ENCODE data around the gene PTPN23.
"Not testable (repeated sequence)": the region's sequence is repeated elsewhere in the genome, so short reads cannot be mapped to it uniquely, and the experiment has no call there.

PTPN23 gene

DNA sequence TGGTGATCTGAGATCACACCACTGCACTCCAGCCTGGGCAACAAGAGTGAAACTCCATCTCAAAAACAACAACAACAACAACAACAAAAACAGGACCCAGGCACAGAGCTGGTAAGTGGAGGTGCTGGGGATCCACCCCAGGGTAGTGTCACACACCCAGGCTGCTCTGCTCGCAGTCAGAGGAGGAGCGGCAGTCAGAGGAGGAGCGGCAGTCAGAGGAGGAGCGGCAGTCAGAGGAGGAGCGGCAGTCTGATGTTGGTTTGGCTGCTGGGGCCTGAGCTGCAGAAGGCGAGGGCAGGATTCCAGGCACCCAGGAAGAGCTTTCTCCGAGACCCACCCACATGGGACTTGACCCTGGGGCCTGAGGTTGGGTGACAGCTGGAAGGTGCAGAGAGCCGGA is 10.8 kb upstream of the PTPN23 start:
- DNase-seq (ENCODE audit: low read depth in 2 of 2), result not testable (repeated sequence)

- no peak for DNase-seq (ENCODE audit: low read depth in 2 of 2)
Observed at GRCh38 chr3:47370887-47371697, 9.7 kb upstream of the PTPN23 start.

- no peak for DNase-seq (ENCODE audit: low read depth in 2 of 2)
Observed at GRCh38 chr3:47374587-47374986, 6.2 kb upstream of the PTPN23 start.

GRCh38 chr3:47376393-47376792 is 4.4 kb upstream of the PTPN23 start:
- DNase-seq (ENCODE audit: low read depth in 2 of 2), result no peak

DNA sequence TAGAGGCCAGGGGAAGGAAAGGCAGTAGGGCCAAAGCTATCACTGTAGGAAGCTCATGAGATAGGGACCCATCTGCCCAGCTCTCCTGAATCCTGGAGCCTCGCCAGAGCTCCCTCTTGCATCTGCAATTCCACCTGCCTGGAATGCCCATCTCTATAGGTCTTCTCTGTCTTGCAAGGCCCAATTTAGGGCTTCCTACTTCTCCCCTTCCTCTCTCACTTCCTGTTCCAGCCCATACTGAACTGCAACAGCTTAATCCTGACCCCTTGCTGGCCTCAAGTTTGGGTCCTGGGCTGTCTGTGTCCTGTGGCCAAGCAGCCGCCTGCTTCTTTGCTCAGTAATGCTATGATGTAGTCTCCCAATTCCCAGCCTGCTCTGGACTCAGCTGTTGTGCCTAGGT is 3.6 kb upstream of the PTPN23 start:
- DNase-seq (ENCODE audit: low read depth in 2 of 2), result no peak

DNA sequence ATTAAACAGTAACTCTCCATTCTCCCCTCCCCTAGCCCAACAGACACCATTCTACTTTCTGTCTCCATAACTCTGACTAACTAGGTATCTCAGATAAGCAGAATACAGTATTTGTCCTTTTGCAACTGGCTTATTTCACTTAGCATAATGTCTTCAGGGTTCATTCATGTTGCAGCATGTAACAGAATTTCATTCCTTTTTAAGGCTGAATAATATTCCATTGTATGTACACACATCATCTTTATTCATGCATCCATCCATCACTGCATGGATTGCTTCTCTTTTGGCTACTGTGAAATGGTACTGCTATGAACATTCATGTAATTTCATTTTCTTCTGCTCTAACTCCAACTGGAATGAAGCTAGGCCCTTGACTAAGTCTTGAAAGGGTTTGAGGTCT is 2.0 kb upstream of the PTPN23 start:
- DNase-seq (ENCODE audit: low read depth in 2 of 2), result no peak

DNA sequence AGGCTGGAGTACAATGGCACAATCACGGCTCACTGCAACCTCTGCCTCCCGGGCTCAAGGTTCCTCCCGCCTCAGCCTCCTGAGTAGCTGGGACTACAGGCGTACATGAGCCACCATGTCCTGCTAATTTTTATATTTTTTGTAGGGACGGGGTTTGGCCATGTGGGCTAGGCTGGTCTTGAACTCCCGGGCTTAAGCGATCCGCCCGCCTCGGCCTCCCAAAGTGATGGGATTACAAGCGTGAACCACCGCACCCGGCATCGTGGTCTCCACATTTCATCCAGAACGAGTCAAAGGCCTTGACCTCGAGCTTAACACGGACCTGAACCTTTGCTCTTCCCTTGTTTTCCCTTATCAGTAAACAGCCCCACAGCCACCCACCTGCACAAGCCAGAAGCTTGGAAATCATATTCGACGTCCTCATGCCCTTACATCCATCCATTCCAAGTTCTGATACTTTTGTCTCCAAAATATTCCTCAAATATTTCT is 1.4 kb upstream of the PTPN23 start:
- no peak for DNase-seq (ENCODE audit: low read depth in 2 of 2)

DNA sequence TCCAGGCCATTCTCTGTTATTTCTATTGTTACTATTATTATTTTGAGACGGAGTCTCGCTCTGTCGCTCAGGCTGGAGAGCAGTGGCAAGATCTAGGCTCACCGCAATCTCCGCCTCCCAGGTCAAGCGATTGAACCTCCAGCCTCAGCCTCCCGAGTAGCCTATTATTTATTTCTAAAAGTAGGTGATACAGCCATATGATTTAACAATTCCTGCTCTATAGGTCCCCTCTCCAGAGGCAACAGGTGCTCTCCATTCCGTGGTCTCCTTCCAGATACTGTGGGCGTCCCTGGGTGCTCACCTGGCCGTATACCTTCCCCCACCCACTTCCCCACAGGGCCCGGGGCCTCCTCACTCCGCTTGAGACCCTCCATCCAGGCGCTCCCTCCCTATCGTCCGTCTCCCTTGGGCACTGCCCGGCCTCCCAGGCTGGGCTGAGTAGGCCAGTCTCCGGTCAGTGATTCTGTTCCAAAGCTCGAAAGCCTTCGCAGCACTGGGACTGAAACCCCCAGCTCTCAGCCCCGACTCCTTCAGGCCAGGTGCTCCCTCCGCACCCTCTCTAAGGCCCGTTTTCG is 708 bp upstream of the PTPN23 start:
- no peak for DNase-seq (ENCODE audit: low read depth in 2 of 2)

GRCh38 chr3:47381317-47382157 is 716 bp downstream of the PTPN23 start:
- peak; percentile 48 to 53 for DNase-seq (ENCODE audit: low read depth in 2 of 2)

GRCh38 chr3:47384425-47384824 is 3.6 kb downstream of the PTPN23 start:
- no peak for DNase-seq (ENCODE audit: low read depth in 2 of 2)

DNA sequence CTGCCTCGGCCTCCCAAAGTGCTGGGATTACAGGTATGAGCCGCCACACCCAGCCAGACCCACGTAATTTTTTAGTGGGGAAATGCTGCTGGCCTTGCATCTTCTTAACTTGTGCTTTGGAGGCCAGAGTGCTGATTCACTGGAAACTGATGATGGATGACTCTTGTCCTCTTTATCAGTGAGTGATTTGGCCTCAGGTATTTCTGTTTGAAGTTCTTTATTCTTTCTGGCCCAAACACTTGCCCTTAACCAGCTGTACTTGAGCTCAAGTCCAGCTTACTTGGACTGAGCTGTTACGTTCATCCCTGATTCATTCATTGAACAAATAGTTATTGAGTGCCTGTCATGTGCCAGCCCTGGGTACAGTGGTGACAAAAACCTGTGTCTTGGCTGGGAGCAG is 4.2 kb downstream of the PTPN23 start:
- no peak for DNase-seq (ENCODE audit: low read depth in 2 of 2)

DNA sequence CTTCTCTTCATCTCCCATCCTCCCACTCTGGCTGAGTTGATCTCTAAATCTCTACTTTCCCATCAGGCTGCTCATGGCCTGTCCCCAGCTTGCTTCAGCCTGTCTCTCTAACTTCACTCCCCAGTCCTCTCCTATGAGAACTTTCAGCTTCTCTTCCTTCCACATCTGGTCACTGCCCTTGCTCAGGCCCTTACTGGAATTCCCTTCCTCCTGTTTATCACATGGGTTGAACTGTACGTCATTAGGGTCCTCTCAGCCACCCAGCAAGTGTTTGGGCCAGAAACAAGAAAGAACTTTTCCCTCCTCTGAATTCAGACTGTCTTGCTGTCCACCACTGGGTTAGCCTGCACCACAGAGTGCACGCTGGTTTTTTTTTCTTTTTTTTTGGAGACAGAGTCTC is 5.0 kb downstream of the PTPN23 start:
- DNase-seq (ENCODE audit: low read depth in 2 of 2), result no peak

DNA sequence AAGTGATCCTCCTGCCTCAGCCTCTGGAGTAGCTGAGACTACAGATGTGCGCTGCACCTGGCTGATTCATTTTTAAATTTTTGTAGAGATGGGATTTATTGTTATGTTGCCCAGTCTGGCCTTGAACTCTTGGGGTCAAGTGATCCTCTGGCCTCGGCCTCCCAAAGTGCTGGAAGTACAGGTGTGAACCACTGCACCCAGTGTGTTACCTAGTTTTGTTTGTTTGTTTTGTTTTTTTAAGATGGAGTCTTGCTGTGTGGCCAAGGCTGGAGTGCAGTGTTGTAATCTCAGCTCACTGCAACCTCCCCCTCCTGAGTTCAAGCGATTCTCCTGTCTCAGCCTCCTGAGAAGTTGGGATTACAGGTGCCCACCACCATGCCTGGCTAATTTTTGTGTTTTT is 12.1 kb downstream of the PTPN23 start:
- DNase-seq (ENCODE audit: low read depth in 2 of 2), result no peak

DNA sequence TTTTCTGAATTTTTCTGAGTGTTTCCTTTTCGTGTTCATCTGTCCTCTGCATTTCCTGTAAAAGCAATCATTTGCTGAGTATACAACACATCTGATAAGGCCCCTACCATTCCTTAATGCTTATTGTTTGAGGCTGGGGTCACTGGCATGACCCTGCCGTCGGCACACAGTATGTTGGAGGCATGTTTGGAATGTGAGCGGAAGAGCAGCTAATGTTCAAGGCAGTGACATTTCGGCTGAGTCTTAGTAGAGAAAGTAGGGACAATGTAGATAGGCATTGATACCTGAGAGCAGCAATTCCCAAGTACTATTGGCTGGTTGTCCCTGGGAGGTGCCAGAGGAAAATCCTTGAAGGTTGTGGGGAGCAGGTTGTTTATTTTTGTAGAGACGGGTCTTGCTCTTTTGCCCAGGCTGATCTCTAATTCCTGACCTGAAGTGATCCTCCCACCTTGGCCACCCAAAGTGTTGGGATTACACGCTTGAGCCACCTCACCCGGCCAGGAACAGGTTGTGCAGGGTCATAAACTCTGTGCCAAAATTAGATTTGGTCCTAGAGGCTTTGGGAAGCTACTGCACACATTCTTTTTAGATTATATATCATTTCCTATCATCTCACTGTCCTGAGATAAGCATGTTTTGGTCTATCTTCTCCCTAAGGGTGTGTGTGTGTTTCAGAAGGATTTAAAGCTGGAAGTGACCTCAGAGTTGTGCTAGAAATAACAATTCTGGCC is 13.5 kb downstream of the PTPN23 start:
- DNase-seq (ENCODE audit: low read depth in 2 of 2), result no peak

DNA sequence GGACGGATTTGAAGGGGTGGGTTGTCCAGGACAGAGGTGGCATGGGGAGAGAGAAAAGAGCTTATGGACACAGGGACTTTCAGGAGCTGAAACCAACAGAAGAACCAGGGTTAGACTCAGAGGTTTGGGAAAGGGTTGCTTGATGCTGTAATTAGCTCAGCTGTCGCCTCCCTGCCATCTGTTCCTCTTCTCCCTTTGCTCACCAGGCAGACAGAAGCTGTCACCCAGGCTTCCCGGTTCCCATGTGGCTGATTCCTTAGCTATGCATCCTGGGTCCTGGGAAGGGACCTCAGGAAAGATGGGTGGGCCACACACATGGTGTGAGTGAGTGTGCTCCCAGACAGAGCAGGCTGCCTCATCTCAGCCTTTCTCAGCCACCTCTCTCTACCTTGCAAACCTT is 14.1 kb downstream of the PTPN23 start:
- DNase-seq (ENCODE audit: low read depth in 2 of 2), result no peak

DNA sequence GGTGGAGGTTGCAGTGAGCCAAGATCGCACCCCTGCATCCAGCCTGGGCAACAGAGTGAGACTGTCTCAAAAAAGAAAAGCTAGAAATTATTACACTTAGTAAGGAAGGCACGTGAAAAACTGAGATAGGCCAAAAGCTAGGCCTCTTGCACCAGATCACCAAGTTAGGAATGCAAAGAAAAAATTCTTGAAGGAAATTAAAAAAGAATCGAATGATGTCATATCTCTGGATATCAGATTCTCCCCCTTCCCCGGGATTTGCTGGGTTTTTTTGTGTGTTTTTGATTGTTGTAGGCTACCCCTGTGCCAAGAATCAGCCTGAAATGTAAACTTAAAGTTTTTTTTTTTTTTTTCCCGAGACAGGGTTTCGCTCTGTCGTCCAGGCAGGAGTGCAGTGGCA is 17.4 kb downstream of the PTPN23 start:
- DNase-seq (ENCODE audit: low read depth in 2 of 2), result no peak

DNA sequence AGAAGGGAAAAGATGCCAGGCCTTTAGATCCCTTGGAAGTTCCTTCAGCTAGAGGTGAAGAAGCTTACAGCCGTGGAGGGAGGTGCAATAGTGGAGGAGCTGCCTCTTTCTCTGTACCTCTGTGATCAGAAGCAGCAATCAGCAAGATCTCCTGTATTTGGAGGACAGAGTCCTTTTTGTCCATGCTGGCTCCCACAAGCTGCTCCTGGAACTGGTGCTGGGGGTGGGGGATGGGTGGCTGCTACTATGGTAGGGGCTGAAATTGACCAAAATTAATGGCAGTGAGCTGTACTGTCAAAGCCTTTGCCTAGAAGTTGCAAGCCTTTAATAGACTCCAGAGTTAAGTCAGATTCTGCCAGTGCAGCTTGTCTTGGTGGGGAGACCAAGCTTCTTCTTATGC is 18.2 kb downstream of the PTPN23 start:
- DNase-seq (ENCODE audit: low read depth in 2 of 2), result no peak

DNA sequence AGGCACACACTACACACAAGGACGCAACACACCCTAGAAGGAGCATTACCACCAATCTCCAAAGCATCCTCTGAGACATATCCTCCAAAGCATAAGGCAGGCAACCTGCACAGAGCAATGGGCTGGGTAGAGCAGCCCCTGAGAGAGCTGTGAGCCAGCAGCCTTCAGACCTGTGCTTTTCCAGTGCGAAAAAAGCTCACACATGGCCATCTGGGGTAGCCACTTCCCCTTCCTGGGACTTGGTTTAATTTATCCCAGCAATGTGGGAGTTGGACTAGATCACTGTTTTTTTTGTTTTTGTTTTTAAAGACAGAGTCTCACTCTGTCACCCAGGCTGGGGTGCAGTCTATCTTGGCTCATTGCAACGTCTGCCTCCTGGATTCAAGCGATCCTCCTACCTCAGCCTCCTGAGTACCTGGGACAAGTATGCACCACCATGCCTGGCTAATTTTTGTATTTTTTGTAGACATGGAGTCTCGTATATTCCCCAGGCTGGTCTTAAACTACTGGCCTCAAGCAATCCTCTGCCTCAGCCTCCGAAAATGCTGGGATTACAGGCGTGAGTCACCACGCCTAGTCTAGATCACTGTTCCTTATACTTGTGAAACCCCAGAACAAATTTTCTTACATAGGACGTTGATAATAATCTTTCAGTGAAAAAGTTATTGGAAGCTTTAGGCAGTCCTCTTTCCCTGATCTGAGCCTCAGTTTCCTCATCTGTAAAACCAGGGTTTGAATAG is 18.9 kb downstream of the PTPN23 start:
- DNase-seq (ENCODE audit: low read depth in 2 of 2), result no peak

- DNase-seq (ENCODE audit: low read depth in 2 of 2), result no peak
Observed at GRCh38 chr3:47404431-47404876, 23.6 kb downstream of the PTPN23 start.

DNA sequence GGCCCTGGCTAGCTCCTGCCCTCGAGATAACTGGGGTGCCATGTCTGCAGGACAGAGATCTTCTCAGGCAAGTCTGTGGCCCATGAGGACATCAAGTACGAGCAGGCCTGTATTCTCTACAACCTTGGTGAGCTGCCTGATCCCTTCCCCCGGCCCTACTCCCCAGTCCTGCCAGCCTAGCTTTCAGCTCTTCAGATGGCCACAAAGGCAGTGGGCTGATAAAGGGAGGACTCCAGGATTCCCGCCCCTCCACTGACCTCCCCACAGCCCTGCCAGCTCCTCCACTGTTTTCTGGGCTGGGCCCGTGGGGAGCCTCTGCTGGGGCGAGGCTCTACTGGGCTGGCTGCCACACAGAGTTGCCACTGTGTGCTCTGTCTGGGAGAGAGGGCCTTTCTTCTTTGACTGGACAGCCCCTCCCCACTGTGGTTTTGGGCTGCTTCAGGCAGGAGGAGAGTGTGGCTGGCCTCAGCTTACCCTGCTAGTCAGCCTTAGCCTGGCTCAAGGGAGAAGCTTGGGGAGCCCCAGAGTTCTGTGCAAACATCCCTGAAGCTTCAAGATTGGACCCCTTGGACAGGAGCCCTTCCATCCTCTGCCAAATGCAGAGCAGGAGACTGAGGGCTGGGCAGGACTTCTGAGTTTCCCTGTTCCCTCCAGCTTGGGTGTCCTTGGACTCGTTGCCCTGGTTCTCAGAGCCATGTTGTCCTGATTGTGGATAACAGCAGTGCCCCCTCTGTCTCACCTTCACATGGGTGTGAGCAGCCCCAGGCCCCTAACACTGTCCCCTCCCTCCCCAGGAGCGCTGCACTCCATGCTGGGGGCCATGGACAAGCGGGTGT is 24.4 kb downstream of the PTPN23 start:
- no peak for DNase-seq (ENCODE audit: low read depth in 2 of 2)

All from stimulated activated CD8-positive, alpha-beta memory T cell treated with anti-CD3 and anti-CD28 coated beads, Interleukin-15, amount 100 ng/mL, for 4 hours (primary cell).